Skeletal muscle satellite cell (primary cell): ENCODE results near the gene ADPGK.
"Not testable (repeated sequence)": the region's sequence is repeated elsewhere in the genome, so short reads cannot be mapped to it uniquely, and the experiment has no call there.

Source experiments
- H3K27me3 ChIP-seq: 2 replicates; pipeline ENCODE4 v1.7.0; 2013; ENCODE audit warnings: low read length; ENCODE audit not compliant: control insufficient read depth, insufficient read depth
- H3K36me3 ChIP-seq: 2 replicates; pipeline ENCODE4 v1.7.0; 2013; ENCODE audit warnings: mild to moderate bottlenecking, control low read depth, low read length; ENCODE audit not compliant: insufficient read depth
- H3K4me1 ChIP-seq: 2 replicates; pipeline ENCODE4 v1.7.0; 2013; ENCODE audit warnings: low read length; ENCODE audit not compliant: control insufficient read depth, insufficient read depth
- H3K4me2 ChIP-seq: 2 replicates; pipeline ENCODE4 v1.7.0; 2013; ENCODE audit warnings: mild to moderate bottlenecking, low read length
- H3K4me3 ChIP-seq: 2 replicates; pipeline ENCODE4 v1.7.0; 2013; ENCODE audit warnings: low read length
- H3K9ac ChIP-seq: 2 replicates; pipeline ENCODE4 v1.7.0; 2013; ENCODE audit warnings: mild to moderate bottlenecking, low read depth, low read length, moderate library complexity
- H3K9me3 ChIP-seq: replicated peaks from 2 replicates; pipeline ENCODE4 v1.7.0; 2013; ENCODE audit warnings: mild to moderate bottlenecking, control low read depth, low read length

Gene ADPGK

DNA sequence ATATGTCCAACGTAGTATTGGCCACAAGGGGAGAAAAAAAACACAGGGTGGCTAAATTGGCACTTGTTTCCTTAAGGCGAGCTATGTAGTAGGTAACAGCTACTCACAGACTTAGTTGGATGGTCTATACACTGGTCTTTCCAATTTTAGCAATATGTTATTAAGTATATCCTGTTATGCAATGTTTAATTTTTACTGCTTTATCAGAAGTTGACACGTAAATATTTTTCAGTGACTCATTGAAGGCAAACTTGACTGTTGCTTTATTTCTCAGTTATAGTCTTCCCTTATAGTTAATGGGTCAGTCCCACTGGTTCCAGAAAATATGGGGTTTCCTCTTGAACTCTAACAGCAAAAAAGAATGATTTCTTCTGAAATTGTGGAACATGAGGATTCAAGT is 46.5 kb downstream of the ADPGK start:
- Histone ChIP-seq H3K36me3 (peaks cover 46% of the 10 kb centered on the region), H3K9me3 (no peaks in the 10 kb centered on the region), H3K4me1 (no peaks in the 10 kb centered on the region), H3K27me3 (no peaks in the 10 kb centered on the region), H3K4me2 (no peak overlapping the region), H3K9ac (no peak overlapping the region), H3K4me3 (no peak overlapping the region)

DNA sequence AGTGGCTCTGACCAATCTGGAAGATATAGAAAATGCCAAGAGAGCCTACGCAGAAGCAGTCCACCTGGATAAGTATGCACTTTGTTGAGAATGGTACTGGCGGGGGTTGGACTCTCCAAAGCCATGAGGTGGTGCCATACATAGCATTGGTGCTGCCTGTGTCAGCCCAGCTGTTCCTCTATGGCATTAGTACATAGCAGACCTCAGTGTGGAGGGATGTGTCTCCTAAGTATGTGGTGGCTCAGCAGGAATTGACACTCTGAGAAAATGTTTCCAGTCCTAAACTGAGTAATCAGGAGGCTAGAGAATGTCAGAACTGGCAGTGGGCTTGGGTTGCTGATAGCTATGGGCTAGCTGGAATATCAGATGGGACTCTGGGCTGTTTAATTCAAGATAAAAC is 48.4 kb downstream of the ADPGK start:
- H3K36me3 ChIP-seq: peaks cover 50% of the 10 kb centered on the region

DNA sequence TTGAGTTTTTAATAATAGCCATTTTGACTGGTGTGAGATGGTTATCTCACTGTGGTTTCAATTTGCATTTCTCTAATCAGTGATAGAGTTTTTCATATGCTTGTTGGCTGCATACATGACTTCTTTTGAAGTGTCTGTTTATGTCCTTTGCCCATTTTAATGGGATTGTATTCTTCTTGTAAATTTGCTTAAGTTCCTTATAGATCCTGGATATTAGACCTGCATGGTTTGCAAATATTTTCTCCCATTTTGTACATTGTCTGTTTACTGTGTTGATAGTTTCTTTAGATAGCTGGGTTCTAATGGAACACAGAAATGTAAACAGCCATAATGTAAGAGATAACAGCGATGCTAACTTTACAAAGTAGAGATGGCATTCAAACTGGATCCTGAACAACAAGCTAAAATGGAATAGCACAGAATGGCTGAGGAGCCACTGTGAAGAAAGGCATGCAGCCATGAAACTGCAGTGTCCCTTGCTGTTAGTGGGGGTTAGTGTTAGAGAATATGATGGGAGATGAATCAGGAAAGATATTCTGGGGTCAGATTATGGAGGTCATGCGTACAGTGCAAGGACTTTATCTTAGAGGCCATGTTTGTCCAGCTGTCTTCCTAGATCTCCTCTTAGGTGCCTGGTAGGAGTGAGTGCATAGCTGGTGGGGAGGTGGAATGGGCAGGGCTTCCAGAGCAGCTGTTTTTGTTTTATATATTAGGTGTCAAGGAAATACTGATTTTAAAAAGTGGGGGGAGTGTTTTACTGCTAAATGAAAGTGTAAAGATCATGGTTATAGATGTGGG is 49.4 kb downstream of the ADPGK start:
- Histone ChIP-seq H3K4me3 (no peak overlapping the region), H3K4me1 (no peaks in the 10 kb centered on the region), H3K9me3 (no peaks in the 10 kb centered on the region), H3K36me3 (peaks cover 45% of the 10 kb centered on the region), H3K4me2 (no peak overlapping the region), H3K27me3 (no peaks in the 10 kb centered on the region), H3K9ac (no peak overlapping the region)

More for the DNA sequence above, 48.4 kb downstream of the ADPGK start:
- no peaks in the 10 kb centered on the region for H3K9me3 ChIP-seq
- no peak overlapping the region for H3K9ac ChIP-seq
- no peaks in the 10 kb centered on the region for H3K4me1 ChIP-seq
- H3K4me3 ChIP-seq: no peak overlapping the region
- no peak overlapping the region for H3K4me2 ChIP-seq
- no peaks in the 10 kb centered on the region for H3K27me3 ChIP-seq

DNA sequence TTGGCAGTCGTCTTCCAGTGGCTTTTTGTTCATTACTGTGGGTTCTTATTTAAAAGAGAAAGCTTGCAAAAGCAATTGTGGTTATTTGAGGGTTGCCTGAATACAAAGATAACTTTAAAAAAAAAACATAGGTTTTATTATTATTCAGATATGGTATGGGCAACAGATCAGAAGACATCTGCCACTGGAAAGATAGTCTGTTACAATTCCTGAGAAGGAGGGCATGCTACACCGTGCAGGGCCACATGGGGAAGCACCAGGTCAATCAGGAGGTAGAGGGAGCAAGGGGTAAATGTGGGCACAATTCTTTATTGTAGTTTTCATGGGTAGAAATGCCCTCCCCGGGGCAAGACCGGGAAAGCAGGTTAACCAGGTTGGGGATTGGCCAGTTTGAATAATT is 51.0 kb downstream of the ADPGK start:
- no peak overlapping the region for H3K4me2 ChIP-seq
- H3K4me3 ChIP-seq: no peak overlapping the region
- no peak overlapping the region for H3K9ac ChIP-seq
- no peaks in the 10 kb centered on the region for H3K9me3 ChIP-seq
- H3K27me3 ChIP-seq: no peaks in the 10 kb centered on the region
- H3K36me3 ChIP-seq: peaks cover 30% of the 10 kb centered on the region
- no peaks in the 10 kb centered on the region for H3K4me1 ChIP-seq

DNA sequence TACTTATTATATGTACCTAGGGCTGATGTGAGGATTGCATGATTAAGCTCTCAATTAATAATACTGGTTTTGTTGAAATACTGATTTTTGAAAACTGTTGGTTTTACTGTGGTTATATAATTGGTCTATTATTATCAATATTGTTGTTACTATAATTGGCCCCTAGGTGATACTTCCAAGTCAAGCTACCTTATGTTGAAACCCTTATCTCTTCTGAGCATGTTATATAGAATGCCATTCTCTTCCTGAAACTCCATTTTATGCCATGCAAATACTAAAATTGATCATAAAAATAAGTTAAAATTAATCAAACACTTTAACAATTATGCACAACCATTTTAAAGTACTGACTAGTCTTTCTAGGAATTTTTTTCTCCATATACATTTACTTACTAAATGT is 51.5 kb downstream of the ADPGK start:
- no peaks in the 10 kb centered on the region for H3K9me3 ChIP-seq
- no peak overlapping the region for H3K4me2 ChIP-seq
- H3K4me1 ChIP-seq: no peaks in the 10 kb centered on the region
- peaks cover 26% of the 10 kb centered on the region for H3K36me3 ChIP-seq
- H3K27me3 ChIP-seq: no peaks in the 10 kb centered on the region
- no peak overlapping the region for H3K4me3 ChIP-seq
- H3K9ac ChIP-seq: no peak overlapping the region

DNA sequence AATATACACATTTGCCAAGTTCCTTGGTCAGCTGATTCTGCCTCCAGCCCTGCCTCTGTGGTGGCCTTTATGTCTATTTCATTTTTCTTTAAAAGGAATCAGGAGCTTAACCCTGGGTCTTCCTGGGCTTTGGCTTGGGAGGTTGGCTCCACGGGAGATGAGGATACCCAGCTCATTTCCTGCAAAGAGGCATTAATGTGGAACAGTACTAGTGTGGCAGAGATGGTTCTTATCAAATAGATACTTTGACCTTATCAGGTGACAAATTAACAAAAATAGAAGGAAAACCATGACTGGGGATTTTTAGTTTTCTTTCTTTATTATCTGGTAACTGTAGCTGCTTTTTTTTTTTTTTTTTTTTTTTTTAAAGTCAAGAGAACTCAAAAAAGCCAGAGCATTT is 54.7 kb downstream of the ADPGK start:
- no peak overlapping the region for H3K9ac ChIP-seq
- no peaks in the 10 kb centered on the region for H3K9me3 ChIP-seq
- H3K36me3 ChIP-seq: peaks cover 10% of the 10 kb centered on the region
- no peak overlapping the region for H3K4me3 ChIP-seq
- H3K4me2 ChIP-seq: no peak overlapping the region
- H3K4me1 ChIP-seq: no peaks in the 10 kb centered on the region
- H3K27me3 ChIP-seq: no peaks in the 10 kb centered on the region

DNA sequence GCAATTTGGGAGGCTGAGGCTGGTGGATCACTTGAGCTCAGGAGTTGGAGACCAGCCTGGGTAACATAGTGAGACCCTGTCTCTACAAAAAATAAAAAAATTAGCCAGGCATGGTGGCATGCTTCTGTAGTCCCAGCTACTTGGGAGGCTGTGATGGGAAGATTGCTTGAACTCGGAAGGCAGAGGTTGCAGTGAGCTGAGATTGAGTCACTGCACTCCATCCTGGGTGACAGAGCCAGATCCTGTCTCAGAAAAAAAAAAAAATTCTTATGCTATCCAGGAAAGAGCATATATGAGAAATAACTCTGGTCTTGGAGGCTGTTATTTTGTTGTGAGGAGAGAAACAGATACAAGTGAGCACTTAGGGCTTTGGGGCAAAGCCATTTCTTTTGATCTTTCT is 55.3 kb downstream of the ADPGK start:
- H3K4me3 ChIP-seq, H3K27me3 ChIP-seq, H3K4me2 ChIP-seq, H3K9me3 ChIP-seq, H3K9ac ChIP-seq, H3K36me3 ChIP-seq, H3K4me1 ChIP-seq: not testable (repeated sequence)

DNA sequence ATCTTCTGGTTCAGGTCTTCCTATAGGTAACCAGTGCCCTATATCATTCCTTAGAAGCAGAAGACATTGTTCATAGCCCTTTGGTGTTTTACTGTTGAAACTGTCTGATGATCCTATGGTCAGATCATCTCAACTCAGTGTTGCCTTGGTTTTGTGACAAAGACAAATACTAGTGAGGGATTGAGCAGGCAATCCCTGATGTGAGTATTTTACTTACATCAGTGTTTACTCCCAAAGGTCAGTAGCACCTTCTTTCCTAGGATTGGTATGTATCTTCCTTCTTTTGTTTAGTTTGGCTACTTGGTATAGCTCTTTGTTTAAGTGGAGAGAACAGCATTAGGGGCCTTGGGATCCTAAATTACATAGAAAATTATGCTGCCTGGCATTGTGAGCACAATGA is 56.4 kb downstream of the ADPGK start:
- H3K4me2 ChIP-seq: no peak overlapping the region
- H3K4me1 ChIP-seq: no peaks in the 10 kb centered on the region
- no peak overlapping the region for H3K9ac ChIP-seq
- no peak overlapping the region for H3K4me3 ChIP-seq
- H3K9me3 ChIP-seq: no peaks in the 10 kb centered on the region
- peaks cover 14% of the 10 kb centered on the region for H3K36me3 ChIP-seq
- H3K27me3 ChIP-seq: no peaks in the 10 kb centered on the region

DNA sequence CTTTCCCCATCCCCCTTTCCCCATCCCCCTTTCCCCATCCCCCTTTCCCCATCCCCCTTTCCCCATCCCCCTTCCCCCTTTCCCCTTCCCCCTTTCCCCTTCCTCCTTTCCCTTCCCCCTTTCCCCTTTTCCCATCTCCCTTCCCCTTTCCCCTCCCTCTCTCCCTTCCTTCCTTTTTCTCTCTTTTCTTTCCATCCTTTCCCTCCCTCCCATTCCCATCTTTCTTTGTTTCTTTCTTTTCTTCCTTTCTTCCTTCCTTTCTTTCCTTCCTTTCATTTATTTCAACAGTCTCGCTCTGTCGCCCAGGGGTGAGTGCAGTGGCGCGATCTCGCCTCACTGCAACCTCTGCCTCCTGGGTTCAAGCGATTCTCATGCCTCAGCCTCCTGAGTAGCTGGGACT is 57.7 kb downstream of the ADPGK start:
- not testable (repeated sequence) for H3K4me1 ChIP-seq, H3K4me3 ChIP-seq, H3K9ac ChIP-seq, H3K9me3 ChIP-seq, H3K36me3 ChIP-seq, H3K4me2 ChIP-seq, H3K27me3 ChIP-seq

DNA sequence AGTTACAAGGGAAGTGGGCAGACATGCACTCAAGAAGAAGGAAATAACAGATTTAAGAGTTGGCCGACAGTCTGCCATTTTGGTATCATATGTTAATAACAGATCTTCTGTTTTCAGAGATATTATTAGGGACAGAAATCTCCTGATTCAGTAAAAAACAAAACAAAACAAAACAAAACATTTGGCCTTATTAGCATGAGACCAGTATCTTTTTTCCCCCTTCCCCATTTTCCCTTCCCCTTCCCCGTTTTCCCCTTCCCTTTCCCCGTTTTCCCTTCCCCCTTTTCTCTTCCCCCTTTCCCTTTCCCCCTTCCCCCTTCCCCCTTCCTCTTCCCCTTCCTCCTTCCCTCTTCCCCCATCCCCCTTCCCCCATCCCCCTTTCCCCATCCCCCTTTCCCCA is 58.1 kb downstream of the ADPGK start:
- Histone ChIP-seq H3K27me3 (no peaks in the 10 kb centered on the region), H3K36me3 (peaks cover 4% of the 10 kb centered on the region), H3K4me1 (no peaks in the 10 kb centered on the region), H3K9ac (no peak overlapping the region), H3K9me3 (no peaks in the 10 kb centered on the region), H3K4me2 (no peak overlapping the region), H3K4me3 (no peak overlapping the region)

DNA sequence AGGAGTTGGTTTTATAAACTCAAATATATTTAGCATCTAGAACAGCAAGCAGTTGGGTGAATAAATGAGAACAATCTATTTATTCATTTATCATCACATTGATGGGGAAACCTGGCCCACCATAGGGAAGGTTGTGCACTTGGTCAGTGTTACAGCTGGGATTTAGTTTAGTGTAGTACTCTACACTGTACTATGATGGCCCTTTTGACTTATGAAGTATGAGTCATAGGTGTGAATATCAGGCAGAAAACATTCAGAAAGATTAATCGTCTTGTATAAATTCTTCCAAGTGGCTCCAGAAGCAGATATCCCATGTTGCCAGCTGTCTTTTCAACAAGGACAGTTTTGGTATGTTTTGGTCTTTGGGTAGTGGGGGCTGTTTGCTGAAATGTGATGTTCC is 59.5 kb downstream of the ADPGK start:
- Histone ChIP-seq H3K4me3 (no peak overlapping the region), H3K9me3 (no peaks in the 10 kb centered on the region), H3K9ac (no peak overlapping the region), H3K4me1 (no peaks in the 10 kb centered on the region), H3K36me3 (peaks cover 4% of the 10 kb centered on the region), H3K4me2 (no peak overlapping the region), H3K27me3 (no peaks in the 10 kb centered on the region)

DNA sequence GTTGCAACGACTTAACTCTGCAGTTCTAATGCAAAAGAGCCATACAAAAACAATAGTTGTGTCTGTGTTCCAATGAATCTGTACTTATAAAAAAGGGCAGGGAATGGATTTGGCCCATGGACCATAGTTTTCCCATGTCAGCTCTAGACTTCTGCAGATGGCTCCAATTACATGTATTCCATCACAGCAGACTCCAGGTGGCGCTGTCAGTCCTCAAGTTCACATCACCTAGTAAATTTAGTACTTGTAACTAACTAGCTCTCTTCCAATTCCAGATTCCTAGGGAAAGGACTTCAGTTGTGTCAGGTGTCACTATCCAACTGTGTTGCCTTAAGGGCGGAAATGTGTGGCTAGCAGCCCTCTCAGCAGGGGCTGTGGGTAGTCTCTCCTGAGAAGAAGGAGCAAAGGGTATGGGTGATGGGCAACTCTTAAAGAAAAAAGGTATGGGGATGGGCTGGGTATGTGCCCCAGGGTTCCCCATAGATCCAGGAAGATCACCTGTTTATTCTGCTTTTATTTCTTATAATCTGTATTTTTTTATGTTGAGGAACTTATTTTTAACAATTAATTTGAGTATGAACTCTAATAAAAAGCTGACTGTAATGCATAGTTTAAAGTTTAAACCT is 61.4 kb downstream of the ADPGK start:
- Histone ChIP-seq H3K4me3 (no peak overlapping the region), H3K27me3 (no peaks in the 10 kb centered on the region), H3K9ac (no peak overlapping the region), H3K4me2 (no peak overlapping the region), H3K36me3 (peaks cover 8% of the 10 kb centered on the region), H3K9me3 (no peaks in the 10 kb centered on the region), H3K4me1 (no peaks in the 10 kb centered on the region)
